Neuronal stem cell (in vitro differentiated cells): ENCODE data around the gene MTMR3.

Experiments used
- DNase-seq: peaks from one replicate; pipeline ENCODE4 v3.0.0-alpha.2; 2013; ENCODE audit warnings: low spot score
- H2AFZ ChIP-seq: one replicate; pipeline ENCODE4 v1.6.1; 2013; ENCODE audit warnings: mild to moderate bottlenecking, low read length, inconsistent platforms
- H2AK5ac ChIP-seq: 2 replicates; pipeline ENCODE4 v1.6.1; 2013; ENCODE audit warnings: low read depth, mild to moderate bottlenecking, inconsistent platforms, low read length, moderate library complexity, mixed read lengths
- H2BK120ac ChIP-seq: 2 replicates; pipeline ENCODE4 v1.6.1; 2013; ENCODE audit warnings: low read depth, mild to moderate bottlenecking, inconsistent platforms, low read length, moderate library complexity, mixed read lengths
- H2BK12ac ChIP-seq: one replicate; pipeline ENCODE4 v1.6.1; 2013; ENCODE audit warnings: low read length, inconsistent platforms
- H2BK15ac ChIP-seq: 2 replicates; pipeline ENCODE4 v1.6.1; 2013; ENCODE audit warnings: mild to moderate bottlenecking, low read length, inconsistent platforms, mixed read lengths
- H2BK5ac ChIP-seq: one replicate; pipeline ENCODE4 v1.6.1; 2013; ENCODE audit warnings: inconsistent platforms, mild to moderate bottlenecking, low read length, moderate library complexity
- H3K14ac ChIP-seq: one replicate; pipeline ENCODE4 v1.6.1; 2013; ENCODE audit warnings: low read length, inconsistent platforms
- H3K18ac ChIP-seq: 2 replicates; pipeline ENCODE4 v1.6.1; 2013; ENCODE audit warnings: low read length, inconsistent platforms
- H3K23ac ChIP-seq: 2 replicates; pipeline ENCODE4 v1.6.1; 2013; ENCODE audit warnings: low read depth, mild to moderate bottlenecking, mixed read lengths, low read length, inconsistent platforms; ENCODE audit not compliant: poor library complexity
- H3K27ac ChIP-seq: replicated peaks from 3 replicates; pipeline ENCODE4 v1.5.1; 2013; ENCODE audit warnings: low read length, inconsistent platforms
- H3K27me3 ChIP-seq, 3 experiments: 2 replicates each; pipeline ENCODE4 v1.6.1; 2013; ENCODE audit warnings: low read length in 3 of 3, mild to moderate bottlenecking in 2 of 3, inconsistent platforms in 1 of 3, low read depth in 1 of 3, mixed read lengths in 1 of 3, moderate library complexity in 1 of 3; ENCODE audit not compliant: control insufficient read depth in 3 of 3, insufficient read depth in 3 of 3
- H3K36me3 ChIP-seq, 2 donors: replicated peaks in 1 of 2; 2 replicates each; pipeline ENCODE4 v1.6.1; 2013; ENCODE audit warnings: low read length in 2 of 2; ENCODE audit not compliant: control insufficient read depth in 2 of 2, insufficient read depth in 2 of 2
- H3K4ac ChIP-seq: 2 replicates; pipeline ENCODE4 v1.6.1; 2013; ENCODE audit warnings: inconsistent platforms, mild to moderate bottlenecking, low read length, moderate library complexity
- H3K4me1 ChIP-seq, 2 donors: 1 replicate in 1 of 2; 2 replicates in 1 of 2; pipeline ENCODE4 v1.6.1; 2013; ENCODE audit warnings: low read length in 2 of 2, low read depth in 1 of 2; ENCODE audit not compliant: control insufficient read depth in 2 of 2, insufficient read depth in 1 of 2
- H3K4me2 ChIP-seq: one replicate; pipeline ENCODE4 v1.6.1; 2013; ENCODE audit warnings: mild to moderate bottlenecking, low read length, inconsistent platforms; ENCODE audit not compliant: insufficient read depth, poor library complexity, severe bottlenecking
- H3K4me3 ChIP-seq, 2 donors: 2 replicates each; pipeline ENCODE4 v1.5.1; 2013; ENCODE audit warnings: low read length in 2 of 2, mild to moderate bottlenecking in 2 of 2, inconsistent platforms in 1 of 2, moderate library complexity in 1 of 2
- H3K79me1 ChIP-seq: one replicate; pipeline ENCODE4 v1.6.1; 2013; ENCODE audit warnings: low read depth, mild to moderate bottlenecking, inconsistent platforms, low read length, moderate library complexity
- H3K9ac ChIP-seq: one replicate; pipeline ENCODE4 v1.6.1; 2013; ENCODE audit warnings: mild to moderate bottlenecking, low read depth, low read length, inconsistent platforms; ENCODE audit not compliant: poor library complexity
- H3K9me3 ChIP-seq, 2 donors: replicated peaks in 1 of 2; 2 replicates each; pipeline versions ENCODE3 to v1.6.1; 2013; ENCODE audit warnings: low read length in 2 of 2, mild to moderate bottlenecking in 2 of 2, inconsistent platforms in 1 of 2, low read depth in 1 of 2, mixed read lengths in 1 of 2, moderate library complexity in 1 of 2; ENCODE audit not compliant: control insufficient read depth in 2 of 2, insufficient read depth in 1 of 2
- H4K8ac ChIP-seq: one replicate; pipeline ENCODE4 v1.6.1; 2013; ENCODE audit warnings: low read depth, mild to moderate bottlenecking, inconsistent platforms, low read length, moderate library complexity
- H4K91ac ChIP-seq: one replicate; pipeline ENCODE4 v1.6.1; 2013; ENCODE audit warnings: low read length, low read depth, mild to moderate bottlenecking, inconsistent platforms; ENCODE audit not compliant: poor library complexity
- WGBS, 2 donors: extraction: QIAGEN DNeasy Blood & Tissue Kit; methylation state at CpG; one replicate each; pipeline ENCODE4 v1.1.7; 2013; ENCODE audit warnings: missing lambda C conversion rate in 2 of 2, mixed read lengths in 1 of 2; ENCODE audit not compliant: insufficient read length in 2 of 2, insufficient replicate concordance in 1 of 2; ENCODE audit errors: extremely low coverage in 2 of 2; 5-methylcytosine and 5-hydroxymethylcytosine counted together

The MTMR3 gene

DNA sequence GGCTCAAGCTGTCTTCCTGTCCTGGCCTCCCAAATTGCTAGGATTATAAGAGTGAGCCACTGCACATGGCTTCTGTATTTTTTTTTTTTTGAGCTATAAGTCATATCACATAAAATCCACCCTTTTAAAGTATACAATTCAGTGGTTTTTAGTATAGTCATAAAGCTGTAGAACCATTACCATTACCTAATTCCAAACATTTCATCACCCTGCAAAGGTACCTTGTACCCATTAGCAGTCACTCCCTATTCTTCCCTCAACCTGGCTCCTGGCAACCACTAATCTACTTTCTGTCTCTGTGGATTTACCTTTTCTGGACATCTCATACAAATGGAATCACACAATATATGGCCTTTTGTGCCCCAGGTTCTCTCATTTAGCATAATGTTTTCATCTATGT lies 84.5 kb downstream of the MTMR3 start:
- Histone ChIP-seq H3K4me2 (no peak overlapping the region), H3K9ac (no peak overlapping the region), H2BK120ac (no peak overlapping the region), H2BK5ac (no peak overlapping the region), H3K4me1 (no peaks in the 10 kb centered on the region), H3K27ac (no peak overlapping the region), H3K27me3 (no peaks in the 10 kb centered on the region), H2AFZ (no peak overlapping the region), H3K14ac (no peak overlapping the region), H3K79me1 (no peaks in the 10 kb centered on the region), H3K4me3 (no peak overlapping the region), H2BK15ac (no peak overlapping the region), H3K9me3 (no peaks in the 10 kb centered on the region), H3K23ac (no peak overlapping the region), H2AK5ac (no peak overlapping the region), H4K8ac (no peak overlapping the region), H3K4ac (no peak overlapping the region), H2BK12ac (no peak overlapping the region), H3K36me3 (peaks cover 0 to 1% of the 10 kb centered on the region in 2 donors), H4K91ac (no peak overlapping the region), H3K18ac (no peak overlapping the region)
- DNase-seq: no peak

DNA sequence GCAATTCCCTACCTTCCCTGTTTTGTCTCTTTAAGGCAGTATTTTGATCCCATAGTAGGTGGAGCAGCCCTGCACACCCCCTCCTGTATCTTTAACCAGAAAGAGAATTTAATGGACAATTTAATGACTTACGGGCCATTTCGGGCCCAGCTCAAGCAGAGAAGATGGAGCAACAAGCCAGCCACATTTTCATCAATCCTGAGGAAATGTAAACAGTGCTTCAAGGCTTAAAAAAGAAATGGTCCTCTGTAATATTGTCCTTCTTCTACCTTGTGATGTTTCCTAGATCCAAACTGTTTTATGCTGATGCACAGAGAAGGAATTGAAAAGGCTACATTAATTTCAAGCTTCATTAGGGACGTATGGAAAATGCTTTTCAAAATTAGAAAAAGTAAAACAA lies 88.6 kb downstream of the MTMR3 start:
- Histone ChIP-seq H3K9me3 (no peaks in the 10 kb centered on the region), H2BK12ac (no peak overlapping the region), H2BK15ac (no peak overlapping the region), H3K4me2 (no peak overlapping the region), H2BK120ac (no peak overlapping the region), H3K23ac (no peak overlapping the region), H3K18ac (no peak overlapping the region), H3K79me1 (no peaks in the 10 kb centered on the region), H3K4me3 (no peak overlapping the region), H4K91ac (no peak overlapping the region), H4K8ac (no peak overlapping the region), H2AFZ (no peak overlapping the region), H2BK5ac (no peak overlapping the region), H3K14ac (no peak overlapping the region), H3K9ac (no peak overlapping the region), H3K36me3 (peaks cover 0 to 8% of the 10 kb centered on the region in 2 donors), H2AK5ac (no peak overlapping the region), H3K4ac (no peak overlapping the region), H3K27ac (no peak overlapping the region), H3K27me3 (no peaks in the 10 kb centered on the region), H3K4me1 (no peaks in the 10 kb centered on the region)
- WGBS, 2 donors: no CpG with 5 or more reads among the region's 3 CpGs
- DNase-seq: no peak

DNA sequence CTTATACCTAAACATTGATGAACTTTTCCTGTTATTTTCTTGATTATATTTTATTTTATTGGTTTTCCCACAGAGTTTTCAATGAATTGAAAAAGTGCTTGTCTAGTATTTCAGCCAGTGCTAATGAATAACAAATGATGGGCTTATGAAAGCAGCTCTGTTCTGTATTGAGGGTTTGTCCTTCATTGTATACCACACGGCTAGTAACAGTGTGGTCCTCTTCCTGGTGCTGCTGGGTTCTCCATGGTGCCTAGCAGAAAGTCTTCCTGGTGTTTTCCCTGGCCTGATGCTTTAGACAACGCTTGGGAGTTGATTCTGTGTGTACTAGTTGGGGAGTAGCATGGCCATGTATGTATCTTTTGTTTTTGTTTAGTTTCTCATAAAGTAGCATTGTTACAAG lies 89.1 kb downstream of the MTMR3 start:
- Histone ChIP-seq H2BK120ac (no peak overlapping the region), H2BK12ac (no peak overlapping the region), H4K8ac (no peak overlapping the region), H2AK5ac (no peak overlapping the region), H3K14ac (no peak overlapping the region), H3K79me1 (no peaks in the 10 kb centered on the region), H3K9ac (no peak overlapping the region), H3K27me3 (no peaks in the 10 kb centered on the region), H3K4ac (no peak overlapping the region), H3K36me3 (peaks cover 0 to 8% of the 10 kb centered on the region in 2 donors), H2AFZ (no peak overlapping the region), H3K18ac (no peak overlapping the region), H3K4me3 (no peak overlapping the region), H3K4me2 (no peak overlapping the region), H3K4me1 (no peaks in the 10 kb centered on the region), H2BK15ac (no peak overlapping the region), H3K27ac (no peak overlapping the region), H4K91ac (no peak overlapping the region), H3K23ac (no peak overlapping the region), H2BK5ac (no peak overlapping the region), H3K9me3 (no peaks in the 10 kb centered on the region)
- DNase-seq: no peak
- no CpG with 5 or more reads among the region's 2 CpGs for WGBS, 2 donors

GRCh38 chr22:29973269-29973668 lies 90.3 kb downstream of the MTMR3 start:
- peaks cover 0 to 12% of the 10 kb centered on the region in 2 donors for H3K36me3 ChIP-seq
- no peaks in the 10 kb centered on the region for H3K27me3 ChIP-seq
- no CpG with 5 or more reads among the region's 4 CpGs for WGBS, 2 donors
- no peak overlapping the region for H4K91ac ChIP-seq
- H2BK15ac ChIP-seq: no peak overlapping the region
- no peak overlapping the region for H4K8ac ChIP-seq
- H2BK12ac ChIP-seq: no peak overlapping the region
- no peak overlapping the region for H2BK120ac ChIP-seq
- H3K27ac ChIP-seq: no peak overlapping the region
- no peak overlapping the region for H3K4ac ChIP-seq
- no peak overlapping the region for H3K14ac ChIP-seq
- DNase-seq: no peak
- no peaks in the 10 kb centered on the region for H3K9me3 ChIP-seq
- H2BK5ac ChIP-seq: no peak overlapping the region
- no peak overlapping the region for H2AFZ ChIP-seq
- no peak overlapping the region for H3K9ac ChIP-seq
- no peak overlapping the region for H3K18ac ChIP-seq
- no peak overlapping the region for H2AK5ac ChIP-seq
- no peaks in the 10 kb centered on the region for H3K79me1 ChIP-seq
- no peaks in the 10 kb centered on the region for H3K4me1 ChIP-seq
- no peak overlapping the region for H3K4me3 ChIP-seq
- H3K4me2 ChIP-seq: no peak overlapping the region
- no peak overlapping the region for H3K23ac ChIP-seq
